GM20431 (cell line): ENCODE data around the gene FBXO21.
"Not testable (repeated sequence)": the region's sequence is repeated elsewhere in the genome, so short reads cannot be mapped to it uniquely, and the experiment has no call there.

ENCODE experiments used
- in situ Hi-C: fragments of 300-500 bp; cut with MseI, MboI; formaldehyde crosslinking; loops from one replicate; pipeline ENCODE4 v1.15.0; 2020; ENCODE audit warnings: low sequenced_read_pairs; ENCODE audit not compliant: unreplicated experiment

The FBXO21 gene

GRCh38 chr12:117207675-117208074 lies 17.4 kb upstream of the FBXO21 start:
- in situ Hi-C loops: loop anchor here (25.0 kb wide), 2 partner anchors 380 to 630 kb away; no protein-coding TSS in a partner anchor

- in situ Hi-C loops: loop anchor here (25.0 kb wide), 2 partner anchors 385 to 635 kb away; no protein-coding TSS in a partner anchor
Observed at GRCh38 chr12:117202556-117202955, 12.3 kb upstream of the FBXO21 start.

DNA sequence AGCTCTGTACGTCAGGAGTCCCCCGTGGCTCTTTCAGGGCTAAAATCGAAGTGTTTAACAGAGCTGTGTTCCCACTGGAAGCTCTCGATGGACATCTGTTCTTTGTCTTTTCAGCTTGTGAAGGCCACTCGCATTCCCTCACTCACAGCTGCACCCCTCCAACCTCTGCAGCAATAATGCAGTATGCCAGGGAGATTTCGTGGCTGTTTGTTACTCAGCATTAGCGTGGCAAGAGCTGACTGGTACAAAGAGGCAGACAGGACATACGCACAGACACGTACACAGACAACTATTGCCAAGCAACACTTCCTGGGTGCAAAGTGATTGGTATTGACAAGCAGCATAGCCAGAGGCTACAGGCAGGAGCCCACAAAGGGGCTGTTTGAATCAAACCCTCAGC lies 11.8 kb upstream of the FBXO21 start:
- in situ Hi-C loops: loop anchor here (25.0 kb wide), 2 partner anchors 385 to 635 kb away; no protein-coding TSS in a partner anchor

DNA sequence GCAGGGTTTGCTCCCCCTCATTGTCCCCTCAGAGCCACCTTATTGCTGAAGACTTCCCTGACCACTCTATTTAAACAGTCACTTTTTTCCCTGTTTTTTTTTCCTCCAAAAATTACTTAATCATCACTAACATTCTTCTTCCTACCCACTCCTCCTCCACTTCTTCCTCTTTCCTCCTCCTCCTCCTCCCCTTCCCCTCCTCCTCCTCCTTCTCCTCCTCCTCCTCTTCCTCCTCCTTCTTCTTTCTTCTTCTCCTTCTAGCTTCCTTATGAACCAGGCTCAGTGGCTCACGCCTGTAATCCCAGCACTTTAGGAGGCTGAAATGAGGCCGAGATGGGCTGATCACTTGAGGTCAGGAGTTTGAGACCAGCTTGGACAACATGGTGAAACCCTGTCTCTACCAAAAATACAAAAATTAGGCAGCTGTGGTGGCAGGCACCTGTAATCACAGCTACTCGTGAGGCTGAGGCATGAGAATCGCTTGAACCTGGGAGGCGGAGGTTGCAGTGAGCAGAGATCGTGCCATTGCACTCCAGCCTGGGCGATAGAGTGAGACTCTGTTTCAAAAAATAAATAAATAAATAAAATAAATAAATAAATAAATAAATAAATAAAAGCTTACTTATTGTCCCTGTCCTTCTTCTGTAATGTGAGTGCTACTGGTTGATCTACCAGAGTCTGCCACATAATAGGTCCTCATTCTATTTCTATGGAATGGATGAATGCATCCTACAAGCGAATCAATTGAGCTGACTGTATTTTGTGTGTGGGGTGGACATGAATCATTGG lies 9.9 kb upstream of the FBXO21 start:
- in situ Hi-C loops: loop anchor here (25.0 kb wide), 2 partner anchors 387 to 637 kb away; no protein-coding TSS in a partner anchor

- in situ Hi-C loops: not testable (repeated sequence)
Observed at GRCh38 chr12:117196334-117196733, 6.1 kb upstream of the FBXO21 start.

DNA sequence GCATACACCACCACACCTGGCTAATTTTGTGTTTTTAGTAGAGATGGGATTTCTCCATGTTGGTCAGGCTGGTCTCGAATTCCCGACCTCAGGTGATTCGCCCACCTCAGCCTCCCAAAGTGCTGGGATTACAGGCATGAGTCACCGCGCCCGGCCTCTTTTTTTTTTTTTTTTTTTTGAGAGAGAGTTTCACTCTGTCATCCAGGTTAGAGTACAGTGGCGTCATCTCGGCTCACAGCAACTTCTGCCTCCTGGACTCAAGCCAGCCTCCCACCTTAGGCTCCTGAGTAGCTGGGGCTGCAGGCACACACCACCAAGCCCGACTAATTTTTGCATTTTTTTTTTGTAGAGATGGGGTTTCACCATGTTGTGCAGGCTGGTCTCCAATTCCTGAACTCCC lies 4.8 kb upstream of the FBXO21 start:
- in situ Hi-C loops: not testable (repeated sequence)

- in situ Hi-C loops: no loop called here
Observed at GRCh38 chr12:117193903-117194302, 3.6 kb upstream of the FBXO21 start.

DNA sequence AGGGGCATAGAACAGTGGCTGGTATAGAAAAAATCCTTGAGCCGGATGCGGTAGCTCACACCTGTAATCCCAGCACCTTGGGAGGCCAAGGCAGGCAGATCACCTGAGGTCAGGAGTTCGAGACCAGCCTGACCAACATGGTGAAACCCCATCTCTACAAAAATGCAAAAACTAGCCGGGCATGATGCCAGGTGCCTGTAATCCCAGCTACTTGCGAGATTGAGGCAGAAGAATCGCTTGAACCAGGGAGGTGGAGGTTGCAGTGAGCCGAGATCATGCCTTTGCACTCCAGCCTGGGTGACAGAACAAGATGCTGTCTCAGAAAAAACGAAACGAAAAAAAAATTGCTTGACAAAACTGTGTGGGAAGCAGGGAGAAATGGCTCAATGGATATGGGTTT lies 2.3 kb upstream of the FBXO21 start:
- in situ Hi-C loops: not testable (repeated sequence)

DNA sequence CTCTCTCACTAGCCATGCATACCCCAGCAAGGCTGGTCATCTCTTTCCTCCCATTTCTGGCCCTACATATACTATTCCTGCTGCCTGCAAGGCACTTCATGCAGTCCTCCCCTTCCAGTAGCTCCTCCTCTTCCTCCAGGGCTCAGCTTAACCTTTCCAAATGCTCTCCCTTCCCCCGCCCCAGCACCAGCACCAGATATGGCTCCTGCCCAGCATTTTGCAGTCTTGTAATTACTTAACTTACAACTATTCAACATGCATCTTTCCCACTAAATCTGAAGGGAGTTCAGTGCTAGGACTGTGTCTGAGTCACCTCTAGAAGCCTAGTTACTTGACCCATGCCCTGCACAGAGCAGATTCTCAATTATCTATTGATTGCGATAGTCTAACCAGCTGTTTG lies 1.8 kb upstream of the FBXO21 start:
- in situ Hi-C loops: no loop called here

- in situ Hi-C loops: no loop called here
Observed at GRCh38 chr12:117189725-117190209, 503 bp downstream of the FBXO21 start.

- in situ Hi-C loops: no loop called here
Observed at GRCh38 chr12:117188961-117189724, 1.1 kb downstream of the FBXO21 start.

- in situ Hi-C loops: no loop called here
Observed at GRCh38 chr12:117188121-117188665, 2.1 kb downstream of the FBXO21 start.

DNA sequence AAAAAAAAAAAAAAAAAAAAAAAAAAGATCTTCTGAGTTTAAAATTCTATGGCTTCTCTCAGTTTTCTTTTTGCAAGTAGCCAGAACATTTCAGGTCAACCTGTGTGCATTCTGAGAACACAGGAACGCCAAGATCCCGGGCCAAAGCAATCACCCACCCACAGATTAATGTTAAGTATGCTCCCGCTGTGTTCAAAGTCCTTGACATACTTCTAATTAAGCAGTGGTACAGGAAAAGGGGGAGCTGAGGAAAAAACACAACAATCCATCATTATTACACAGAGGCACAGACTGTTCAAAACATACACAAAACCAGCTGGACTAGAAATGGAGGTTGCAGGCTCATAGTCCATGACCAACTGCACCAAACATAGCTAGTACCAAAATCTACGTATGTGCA lies 2.8 kb downstream of the FBXO21 start:
- in situ Hi-C loops: no loop called here

- in situ Hi-C loops: no loop called here
Observed at GRCh38 chr12:117182866-117183265, 7.4 kb downstream of the FBXO21 start.

DNA sequence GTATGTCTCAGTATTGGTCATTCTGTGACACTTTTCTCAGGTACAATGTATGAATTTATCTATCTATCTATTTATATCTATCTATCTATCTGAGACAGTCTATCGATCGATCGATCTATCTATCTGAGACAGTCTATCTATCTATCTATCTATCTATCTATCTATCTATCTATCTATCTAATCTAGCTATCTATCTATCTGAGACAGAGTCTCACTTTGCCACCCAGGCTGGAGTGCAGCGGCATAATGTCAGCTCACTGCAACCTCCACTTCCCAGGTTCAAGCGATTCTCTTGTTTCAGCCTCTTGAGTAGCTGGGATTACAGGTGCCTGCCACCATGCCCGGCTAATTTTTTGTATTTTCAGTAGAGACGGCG lies 8.8 kb downstream of the FBXO21 start:
- in situ Hi-C loops: not testable (repeated sequence)

DNA sequence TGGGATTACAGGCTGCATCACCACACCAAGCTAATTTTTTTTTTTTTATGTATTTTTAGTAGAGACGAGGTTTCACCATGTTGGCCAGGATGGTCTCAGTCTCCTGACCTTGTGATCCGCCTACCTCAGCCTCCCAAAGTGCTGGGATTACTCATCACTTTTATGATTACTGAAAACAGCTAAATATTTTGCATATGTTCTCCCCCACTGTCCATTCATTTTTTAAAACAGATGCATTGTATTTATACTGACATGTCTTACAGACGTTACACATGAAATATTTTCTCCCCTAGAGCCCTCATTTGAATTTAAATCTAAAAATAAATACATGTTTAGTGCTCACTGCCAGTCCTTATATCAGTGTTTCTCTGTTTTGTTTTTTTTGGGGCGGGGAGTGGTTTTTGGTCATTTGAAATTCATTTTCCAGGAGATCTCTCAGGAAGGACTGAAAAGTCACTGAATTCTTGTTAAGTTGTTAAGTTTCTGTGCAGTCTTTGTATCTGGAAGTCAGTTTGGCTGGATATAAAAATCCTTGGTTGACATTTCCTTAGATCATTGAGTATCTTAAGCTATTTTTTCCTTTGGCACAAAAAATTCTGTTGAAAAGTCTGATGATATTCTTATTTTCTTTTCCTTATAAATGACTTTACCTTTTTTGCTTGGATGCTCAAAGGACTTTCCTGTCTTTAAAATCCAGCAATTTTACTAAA lies 9.4 kb downstream of the FBXO21 start:
- in situ Hi-C loops: no loop called here

- in situ Hi-C loops: no loop called here
Observed at GRCh38 chr12:117178745-117179144, 11.5 kb downstream of the FBXO21 start.

- in situ Hi-C loops: no loop called here
Observed at GRCh38 chr12:117178301-117178700, 12.0 kb downstream of the FBXO21 start.

GRCh38 chr12:117172168-117172567 lies 18.1 kb downstream of the FBXO21 start:
- in situ Hi-C loops: no loop called here

GRCh38 chr12:117171499-117172162 lies 18.6 kb downstream of the FBXO21 start:
- in situ Hi-C loops: no loop called here
